Ishikawa (cell line): Measurements from ENCODE around the gene PSD.

Experiments
- CEBPB ChIP-seq: IDR thresholded peaks from 2 replicates; pipeline ENCODE4 v1.6.1; 2012
- CREB1 ChIP-seq: IDR thresholded peaks from 2 replicates; pipeline ENCODE4 v1.6.1; 2012; ENCODE audit warnings: low read depth
- EGR1 ChIP-seq: IDR thresholded peaks from 2 replicates; pipeline ENCODE4 v1.6.1; 2012
- EP300 ChIP-seq: IDR thresholded peaks from 2 replicates; pipeline ENCODE4 v1.6.1; 2012; ENCODE audit warnings: borderline replicate concordance
- FOXM1 ChIP-seq: IDR thresholded peaks from 2 replicates; pipeline ENCODE4 v1.6.1; 2012; ENCODE audit warnings: low read depth, borderline replicate concordance
- NFIC ChIP-seq: IDR thresholded peaks from 2 replicates; pipeline ENCODE4 v1.6.1; 2012
- RAD21 ChIP-seq: IDR thresholded peaks from 2 replicates; pipeline ENCODE4 v1.6.1; 2012; ENCODE audit warnings: low read depth
- TAF1 ChIP-seq: IDR thresholded peaks from 2 replicates; pipeline ENCODE4 v1.6.1; 2012; ENCODE audit warnings: low read depth, mild to moderate bottlenecking
- TCF12 ChIP-seq: IDR thresholded peaks from 2 replicates; pipeline ENCODE4 v1.6.1; 2012; ENCODE audit warnings: low read depth
- TEAD4 ChIP-seq: IDR thresholded peaks from 2 replicates; pipeline ENCODE4 v1.6.1; 2012
- YY1 ChIP-seq: IDR thresholded peaks from 2 replicates; pipeline ENCODE4 v1.6.1; 2012; ENCODE audit warnings: low read depth
- ZBTB7A ChIP-seq: IDR thresholded peaks from 2 replicates; pipeline ENCODE4 v1.6.1; 2012; ENCODE audit warnings: low read depth
- TF ChIP-seq, protein P1 (sequence below): IDR thresholded peaks from 2 replicates; pipeline ENCODE4 v1.6.1; 2012
- TF ChIP-seq, protein P2 (sequence below): IDR thresholded peaks from 2 replicates; pipeline ENCODE4 v1.6.1; 2012
- TF ChIP-seq, protein P3 (sequence below): IDR thresholded peaks from 2 replicates; pipeline ENCODE4 v1.6.1; 2012; ENCODE audit warnings: low read depth, mild to moderate bottlenecking

The PSD gene

DNA sequence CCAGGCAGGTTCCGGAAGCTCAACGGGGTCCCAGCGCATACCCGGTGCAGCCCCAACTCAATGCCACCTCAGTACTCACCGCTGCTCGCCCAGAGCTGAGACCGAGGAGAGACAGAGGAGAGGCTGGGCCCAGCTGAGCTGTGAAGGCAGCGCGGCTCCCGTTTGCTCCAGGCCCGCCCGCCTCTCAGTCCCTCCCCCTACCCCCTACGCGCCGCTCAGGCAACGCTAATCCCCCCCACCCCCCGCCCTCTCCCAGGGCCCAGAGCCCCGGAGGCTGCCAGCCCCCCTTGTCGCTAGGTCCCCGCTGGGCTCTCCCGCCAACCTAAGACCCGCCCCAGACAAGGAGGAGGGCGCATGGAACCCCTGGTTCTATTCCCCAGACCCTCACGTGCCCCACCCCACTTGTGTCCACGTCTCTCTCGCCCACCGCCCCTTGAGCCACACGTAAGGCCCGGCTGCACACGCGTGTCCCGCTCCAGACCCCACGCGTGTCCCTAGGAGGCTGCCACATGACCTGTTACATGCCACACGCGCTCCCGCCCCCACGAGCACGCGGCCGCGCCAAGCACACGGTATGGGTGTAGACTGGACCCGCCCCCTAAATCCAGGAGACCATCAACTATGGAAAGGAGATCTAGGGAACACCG is at the start of gene PSD:
TSS of gene PSD (minus strand) at position 164 of the 647 bp plus-strand sequence. CDS start 1,747 bp downstream, outside the sequence.
- no peak for TF ChIP-seq EP300
- TF ChIP-seq EGR1, result 0 out of 2 replicates have a peak, but pooled peaks have one; percentile 6
- no peak for TF ChIP-seq CREB1
- no peak for TF ChIP-seq YY1
- no peak for TF ChIP-seq ZBTB7A
- TF ChIP-seq, protein P1, sequence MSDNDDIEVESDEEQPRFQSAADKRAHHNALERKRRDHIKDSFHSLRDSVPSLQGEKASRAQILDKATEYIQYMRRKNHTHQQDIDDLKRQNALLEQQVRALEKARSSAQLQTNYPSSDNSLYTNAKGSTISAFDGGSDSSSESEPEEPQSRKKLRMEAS, result peak; percentile 45; the same call in 1 of the 2 replicates
- TF ChIP-seq NFIC, result no peak
- TF ChIP-seq, protein P2, sequence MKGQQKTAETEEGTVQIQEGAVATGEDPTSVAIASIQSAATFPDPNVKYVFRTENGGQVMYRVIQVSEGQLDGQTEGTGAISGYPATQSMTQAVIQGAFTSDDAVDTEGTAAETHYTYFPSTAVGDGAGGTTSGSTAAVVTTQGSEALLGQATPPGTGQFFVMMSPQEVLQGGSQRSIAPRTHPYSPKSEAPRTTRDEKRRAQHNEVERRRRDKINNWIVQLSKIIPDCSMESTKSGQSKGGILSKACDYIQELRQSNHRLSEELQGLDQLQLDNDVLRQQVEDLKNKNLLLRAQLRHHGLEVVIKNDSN, result peak; percentile 19; the same call in 1 of the 2 replicates
- TF ChIP-seq, protein P3, sequence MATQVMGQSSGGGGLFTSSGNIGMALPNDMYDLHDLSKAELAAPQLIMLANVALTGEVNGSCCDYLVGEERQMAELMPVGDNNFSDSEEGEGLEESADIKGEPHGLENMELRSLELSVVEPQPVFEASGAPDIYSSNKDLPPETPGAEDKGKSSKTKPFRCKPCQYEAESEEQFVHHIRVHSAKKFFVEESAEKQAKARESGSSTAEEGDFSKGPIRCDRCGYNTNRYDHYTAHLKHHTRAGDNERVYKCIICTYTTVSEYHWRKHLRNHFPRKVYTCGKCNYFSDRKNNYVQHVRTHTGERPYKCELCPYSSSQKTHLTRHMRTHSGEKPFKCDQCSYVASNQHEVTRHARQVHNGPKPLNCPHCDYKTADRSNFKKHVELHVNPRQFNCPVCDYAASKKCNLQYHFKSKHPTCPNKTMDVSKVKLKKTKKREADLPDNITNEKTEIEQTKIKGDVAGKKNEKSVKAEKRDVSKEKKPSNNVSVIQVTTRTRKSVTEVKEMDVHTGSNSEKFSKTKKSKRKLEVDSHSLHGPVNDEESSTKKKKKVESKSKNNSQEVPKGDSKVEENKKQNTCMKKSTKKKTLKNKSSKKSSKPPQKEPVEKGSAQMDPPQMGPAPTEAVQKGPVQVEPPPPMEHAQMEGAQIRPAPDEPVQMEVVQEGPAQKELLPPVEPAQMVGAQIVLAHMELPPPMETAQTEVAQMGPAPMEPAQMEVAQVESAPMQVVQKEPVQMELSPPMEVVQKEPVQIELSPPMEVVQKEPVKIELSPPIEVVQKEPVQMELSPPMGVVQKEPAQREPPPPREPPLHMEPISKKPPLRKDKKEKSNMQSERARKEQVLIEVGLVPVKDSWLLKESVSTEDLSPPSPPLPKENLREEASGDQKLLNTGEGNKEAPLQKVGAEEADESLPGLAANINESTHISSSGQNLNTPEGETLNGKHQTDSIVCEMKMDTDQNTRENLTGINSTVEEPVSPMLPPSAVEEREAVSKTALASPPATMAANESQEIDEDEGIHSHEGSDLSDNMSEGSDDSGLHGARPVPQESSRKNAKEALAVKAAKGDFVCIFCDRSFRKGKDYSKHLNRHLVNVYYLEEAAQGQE, result no peak
- TF ChIP-seq TEAD4, result no peak
- TF ChIP-seq TAF1, result no peak
- TF ChIP-seq TCF12, result no peak
- TF ChIP-seq RAD21, result no peak
- no peak for TF ChIP-seq CEBPB
- no peak for TF ChIP-seq FOXM1

DNA sequence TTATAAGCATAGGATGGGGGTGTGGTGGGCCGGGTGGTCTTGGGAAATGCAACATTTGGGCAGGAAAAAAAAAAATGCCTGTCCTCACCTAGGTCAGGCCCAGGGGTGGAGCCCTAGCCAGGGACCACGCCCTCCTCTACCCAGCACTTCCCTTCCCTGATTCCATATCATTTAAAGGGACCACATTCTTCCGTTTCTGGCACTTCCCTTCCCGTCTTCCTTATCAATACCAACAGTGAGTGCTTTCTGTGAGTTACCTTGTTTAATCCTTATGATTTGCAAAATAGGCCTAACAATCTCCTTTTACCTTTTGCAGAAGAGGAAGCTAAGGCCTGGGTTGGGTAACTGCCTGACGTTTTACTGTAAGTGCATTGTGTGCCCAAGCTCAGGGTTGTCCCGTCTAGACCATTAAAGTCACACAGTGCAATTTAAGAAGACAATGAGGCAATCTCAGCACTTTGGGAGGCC is 49.4 kb upstream of the PSD start:
- TF ChIP-seq, protein P3, result no peak
- TF ChIP-seq RAD21, result no peak
- no peak for TF ChIP-seq EP300
- no peak for TF ChIP-seq CEBPB
- TF ChIP-seq CREB1, result no peak

DNA sequence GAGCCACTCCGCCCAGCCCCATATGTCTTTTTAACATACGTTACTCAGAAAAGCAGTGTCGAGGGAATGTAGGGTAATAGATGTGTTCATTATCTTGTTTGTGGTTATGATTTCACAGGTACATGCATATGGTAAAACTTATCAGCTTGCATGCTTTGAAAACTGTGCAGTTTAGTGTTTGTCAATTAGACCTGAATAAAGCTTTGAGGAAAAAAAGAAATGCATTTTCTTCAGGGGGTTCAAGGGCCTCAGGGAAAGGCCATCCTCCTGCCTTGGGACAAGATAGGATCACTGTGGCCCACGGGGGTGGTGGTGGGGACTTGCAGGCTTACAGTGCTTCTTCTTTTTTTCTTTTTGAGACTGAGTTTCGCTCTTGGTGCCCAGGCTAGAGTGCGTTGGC is 48.7 kb upstream of the PSD start:
- TF ChIP-seq RAD21 (no peak), YY1 (no peak), EP300 (no peak), TAF1 (no peak), TEAD4 (no peak), CEBPB (no peak), EGR1 (no peak), TCF12 (no peak), CREB1 (no peak), FOXM1 (no peak), ZBTB7A (no peak), NFIC (no peak)
- TF ChIP-seq, protein P1, result no peak
- TF ChIP-seq, protein P2, result no peak
- TF ChIP-seq, protein P3, result no peak

DNA sequence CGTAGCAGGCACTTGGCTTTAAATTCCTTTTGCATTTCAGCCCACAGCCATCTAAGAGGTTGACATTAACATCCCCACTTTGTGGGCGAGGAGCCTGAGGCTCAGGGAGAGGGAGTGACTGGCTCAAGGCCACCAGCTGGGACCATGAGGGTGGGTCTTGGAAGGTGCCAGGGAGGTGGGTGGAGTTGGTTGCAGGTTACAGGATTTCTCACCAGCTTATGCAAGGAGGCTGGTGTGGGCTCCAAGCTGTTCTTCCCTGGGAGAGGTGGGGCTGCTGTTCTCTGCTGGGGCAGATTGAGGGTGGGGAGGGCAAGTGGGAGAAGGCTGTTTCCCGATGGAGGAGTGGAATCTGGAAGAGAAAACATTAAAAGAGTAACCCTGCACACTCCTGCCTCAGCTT is 46.9 kb upstream of the PSD start:
- TF ChIP-seq, protein P3, result no peak
- TF ChIP-seq TEAD4, result no peak
- TF ChIP-seq, protein P1, result no peak
- TF ChIP-seq YY1, result no peak
- TF ChIP-seq TAF1, result no peak
- TF ChIP-seq RAD21, result no peak
- TF ChIP-seq, protein P2, result no peak
- no peak for TF ChIP-seq EP300
- TF ChIP-seq EGR1, result no peak
- TF ChIP-seq TCF12, result no peak
- no peak for TF ChIP-seq ZBTB7A
- TF ChIP-seq CEBPB, result no peak
- TF ChIP-seq CREB1, result no peak
- TF ChIP-seq FOXM1, result no peak
- no peak for TF ChIP-seq NFIC
